GM18858 (cell line): ENCODE results near the gene ALDH3A2.

Source experiments
- ATAC-seq: cut with Tn5 transposase; IDR thresholded peaks from one replicate; pipeline ENCODE4 v1.9.1; 2021; ENCODE audit not compliant: unreplicated experiment

ALDH3A2 gene

DNA sequence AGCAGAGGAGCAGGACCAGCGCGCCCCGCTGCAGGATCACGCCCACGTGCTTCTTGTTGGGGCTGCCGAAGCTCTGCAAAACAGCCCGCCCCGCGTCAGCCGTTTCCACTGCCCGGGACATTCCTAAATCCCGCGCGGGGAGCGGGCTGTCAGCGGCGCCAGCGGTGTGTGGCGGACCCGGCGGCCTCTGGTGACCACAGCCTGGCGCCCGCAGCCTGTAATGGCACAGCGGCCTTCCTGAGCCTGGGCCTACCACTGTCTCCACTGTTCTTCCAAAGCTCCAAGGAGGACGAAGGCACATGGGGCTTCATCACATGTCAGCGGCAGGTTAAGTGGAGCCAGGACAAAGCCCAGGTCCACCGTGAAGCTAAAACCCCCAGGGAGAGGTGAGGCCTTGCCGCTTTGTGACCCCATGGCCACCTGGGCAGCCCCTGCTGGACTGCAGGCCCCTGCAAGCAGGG, 65.4 kb downstream of the ALDH3A2 start:
- no peak for ATAC-seq

DNA sequence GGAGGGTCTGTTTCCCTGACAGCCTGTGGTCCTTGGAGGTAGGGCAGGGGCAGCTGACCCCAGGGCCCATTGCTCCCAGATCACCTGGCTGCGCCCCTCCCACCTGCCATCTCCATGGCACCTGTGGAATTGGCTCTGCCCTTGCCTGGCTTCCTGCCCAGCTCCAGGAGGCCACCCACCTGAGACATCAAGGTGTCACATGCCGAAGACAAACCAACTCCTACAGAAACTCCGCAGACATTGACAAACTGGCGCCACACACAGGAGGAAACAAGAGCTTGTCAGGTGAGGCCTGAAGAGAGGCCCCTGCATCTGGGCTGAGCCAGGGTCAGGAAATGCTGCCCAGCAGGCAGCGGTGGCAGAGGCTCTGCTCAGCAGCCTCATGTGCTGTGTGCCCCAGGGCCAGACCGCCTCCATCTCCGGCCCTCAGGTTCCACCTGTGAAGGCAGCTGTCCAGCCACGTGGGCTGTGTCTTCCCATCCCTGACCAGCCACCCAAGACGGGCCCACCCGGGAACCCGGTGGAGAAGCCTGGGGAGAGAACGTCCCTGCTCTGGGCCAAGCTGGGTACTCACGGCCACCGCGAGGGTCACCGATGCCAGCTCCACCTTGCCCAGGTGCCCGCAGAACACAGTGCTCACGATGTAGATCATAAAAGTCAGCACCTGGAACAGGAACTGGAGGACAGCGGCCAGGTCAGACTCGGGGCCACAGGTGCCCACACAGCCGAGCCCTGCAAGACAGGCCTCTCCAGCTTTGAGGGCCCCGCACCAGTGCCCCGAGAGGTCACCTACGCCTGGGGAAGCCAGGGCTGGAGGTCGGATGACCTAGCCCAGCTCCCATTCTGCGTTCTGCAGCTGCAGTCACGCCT, 66.2 kb downstream of the ALDH3A2 start:
- ATAC-seq: no peak

DNA sequence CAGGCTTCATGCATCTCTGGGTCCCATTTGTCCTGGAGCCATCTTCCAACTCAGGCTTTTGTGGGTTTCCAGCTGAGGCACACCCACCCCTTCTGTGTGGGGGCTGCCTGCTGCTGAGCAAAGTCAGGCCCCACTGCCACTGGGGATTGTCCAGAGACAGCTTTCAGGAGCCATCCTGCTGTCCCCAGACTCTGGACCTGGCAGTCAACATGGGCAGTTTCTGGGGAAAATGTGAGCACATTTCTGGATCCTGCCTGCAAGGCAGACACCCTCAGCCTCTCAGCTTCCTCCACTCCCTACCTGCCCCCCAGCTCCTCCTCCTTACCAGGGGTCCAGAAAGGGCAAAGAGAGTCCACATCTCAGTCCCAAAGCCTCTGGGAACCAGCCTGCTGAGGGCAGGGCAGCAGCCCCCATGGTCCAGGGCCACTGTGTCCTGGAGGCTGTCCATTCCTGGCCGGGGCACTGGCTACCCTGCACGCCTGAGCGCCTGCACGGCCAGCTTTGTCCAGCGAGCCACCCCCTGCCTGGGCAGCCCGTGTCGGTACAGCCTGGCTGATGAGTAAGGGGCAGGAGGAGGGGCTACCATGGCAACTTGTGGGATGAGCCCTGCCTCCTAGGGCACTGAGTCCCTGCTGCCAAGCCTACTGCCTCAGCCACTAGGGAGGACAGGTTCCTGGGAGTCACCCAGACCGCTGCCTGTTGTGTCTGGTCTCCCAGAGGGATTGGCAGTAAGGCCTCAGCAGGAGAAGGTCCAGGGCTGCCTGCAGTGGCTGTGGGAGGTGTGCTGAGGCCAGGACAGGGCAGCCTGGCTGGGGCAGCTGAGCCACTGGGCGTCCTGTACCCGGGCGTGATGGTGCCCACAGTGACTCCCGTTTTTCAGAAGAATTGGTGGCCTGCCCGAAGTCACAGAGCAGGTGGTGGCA, 67.8 kb downstream of the ALDH3A2 start, which contains the start of gene SLC47A2:
SLC47A2 (minus strand) TSS at position 477 of the 923 bp plus-strand sequence; CDS start at position 448, 29 bp downstream.
- ATAC-seq: no peak

DNA sequence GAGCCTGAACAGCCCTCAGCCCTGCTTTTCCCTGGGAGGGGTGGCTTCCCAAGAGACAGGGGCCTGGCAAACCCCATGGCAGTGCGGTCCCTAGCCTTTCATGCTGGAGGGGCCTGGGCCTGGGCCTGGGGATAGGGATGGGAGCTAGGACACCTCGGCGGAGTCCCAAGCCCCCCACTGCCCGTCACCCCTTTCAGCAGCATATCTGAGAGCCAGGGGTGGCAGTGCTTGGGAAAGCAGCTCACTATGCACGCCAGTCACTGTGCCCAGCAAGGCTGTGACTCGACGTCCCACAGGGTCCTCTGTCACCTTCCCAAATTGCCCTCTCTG, 68.4 kb downstream of the ALDH3A2 start:
- ATAC-seq: no peak

DNA sequence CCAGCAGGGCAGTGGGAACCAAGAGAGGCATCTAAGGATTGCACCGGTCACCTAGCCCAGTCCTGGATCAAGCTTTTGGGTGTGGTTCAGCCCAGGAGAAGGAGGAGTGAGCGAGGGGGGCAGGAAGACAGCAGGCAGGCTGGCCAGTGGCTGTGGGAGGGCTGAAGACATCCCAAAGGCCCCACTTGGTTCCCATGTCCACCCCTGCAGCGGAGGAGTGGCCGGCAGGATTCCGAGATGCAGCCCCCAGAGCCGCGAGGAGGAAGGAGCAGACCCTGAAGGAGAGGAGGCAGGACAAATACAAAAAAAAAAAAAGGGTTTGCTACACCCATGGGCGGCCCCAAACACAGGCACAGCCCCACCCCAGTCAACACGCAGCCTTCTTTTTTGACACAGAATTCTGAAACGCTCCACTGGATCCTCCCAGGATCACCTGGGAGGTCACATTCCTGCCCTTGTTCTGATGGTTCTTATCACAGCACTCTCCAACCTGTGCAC, 68.9 kb downstream of the ALDH3A2 start:
- ATAC-seq: no peak

DNA sequence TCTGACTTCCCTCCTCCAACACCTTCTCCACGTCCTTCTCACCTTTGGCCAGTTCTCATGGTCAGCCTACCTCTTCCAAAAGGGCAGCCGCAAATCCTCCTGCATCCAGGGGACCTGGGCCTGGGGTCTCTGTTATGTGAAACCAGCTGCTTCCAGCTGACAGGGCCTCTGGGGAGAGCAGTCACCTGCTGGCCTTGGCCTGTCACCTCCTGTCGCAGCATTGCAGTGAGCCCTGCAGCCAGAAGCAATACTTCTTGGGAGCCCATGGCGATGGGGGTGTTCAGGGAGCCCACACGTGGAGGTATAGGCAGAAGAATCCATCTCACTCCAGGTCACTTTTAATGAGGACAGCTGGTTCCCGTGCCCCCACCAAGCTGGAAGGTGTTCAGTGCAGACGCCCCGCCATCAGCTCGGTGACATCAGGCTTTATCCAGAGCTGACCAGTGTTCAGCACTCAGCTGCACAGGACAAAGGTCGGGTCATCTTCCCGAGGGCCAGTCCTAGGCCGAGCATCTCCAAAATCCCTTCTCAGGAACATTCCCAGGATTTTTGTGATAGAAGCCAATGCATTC, 69.6 kb downstream of the ALDH3A2 start:
- no peak for ATAC-seq

DNA sequence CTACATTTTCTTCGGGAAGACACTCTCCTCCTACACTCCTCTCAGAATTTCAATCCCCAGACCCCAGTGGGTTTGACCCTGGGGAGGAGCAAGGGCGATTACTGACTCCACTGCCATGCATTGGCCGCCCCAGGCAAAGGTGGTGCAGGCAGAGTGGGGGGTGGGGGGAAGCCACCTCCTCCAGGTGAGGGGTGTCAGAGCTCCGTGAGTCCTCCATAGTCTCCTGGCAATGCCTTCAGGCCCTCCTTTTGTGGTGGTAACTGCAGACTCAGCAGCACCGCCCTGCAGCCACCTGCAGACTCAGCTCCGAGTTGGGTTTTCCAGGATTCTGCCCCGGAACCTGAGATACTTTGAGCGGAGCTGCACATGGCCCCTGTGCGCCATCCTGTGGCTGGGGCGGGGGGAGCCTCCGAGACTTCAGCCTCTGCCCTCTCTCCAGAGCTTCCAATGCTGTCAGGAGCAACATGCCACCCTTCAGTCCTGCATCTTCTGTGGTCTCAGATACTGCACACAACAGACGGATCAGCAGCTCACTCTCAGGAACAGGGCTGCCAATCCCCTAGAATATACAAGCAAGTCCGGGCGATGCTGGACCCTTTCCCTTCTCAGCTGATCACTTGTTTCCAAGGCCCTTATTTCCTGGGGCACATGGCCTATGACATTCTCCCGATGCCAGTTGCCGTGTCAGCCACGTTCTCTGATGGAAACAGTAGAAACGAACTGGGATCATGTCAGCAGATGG, 70.2 kb downstream of the ALDH3A2 start:
- ATAC-seq: no peak

DNA sequence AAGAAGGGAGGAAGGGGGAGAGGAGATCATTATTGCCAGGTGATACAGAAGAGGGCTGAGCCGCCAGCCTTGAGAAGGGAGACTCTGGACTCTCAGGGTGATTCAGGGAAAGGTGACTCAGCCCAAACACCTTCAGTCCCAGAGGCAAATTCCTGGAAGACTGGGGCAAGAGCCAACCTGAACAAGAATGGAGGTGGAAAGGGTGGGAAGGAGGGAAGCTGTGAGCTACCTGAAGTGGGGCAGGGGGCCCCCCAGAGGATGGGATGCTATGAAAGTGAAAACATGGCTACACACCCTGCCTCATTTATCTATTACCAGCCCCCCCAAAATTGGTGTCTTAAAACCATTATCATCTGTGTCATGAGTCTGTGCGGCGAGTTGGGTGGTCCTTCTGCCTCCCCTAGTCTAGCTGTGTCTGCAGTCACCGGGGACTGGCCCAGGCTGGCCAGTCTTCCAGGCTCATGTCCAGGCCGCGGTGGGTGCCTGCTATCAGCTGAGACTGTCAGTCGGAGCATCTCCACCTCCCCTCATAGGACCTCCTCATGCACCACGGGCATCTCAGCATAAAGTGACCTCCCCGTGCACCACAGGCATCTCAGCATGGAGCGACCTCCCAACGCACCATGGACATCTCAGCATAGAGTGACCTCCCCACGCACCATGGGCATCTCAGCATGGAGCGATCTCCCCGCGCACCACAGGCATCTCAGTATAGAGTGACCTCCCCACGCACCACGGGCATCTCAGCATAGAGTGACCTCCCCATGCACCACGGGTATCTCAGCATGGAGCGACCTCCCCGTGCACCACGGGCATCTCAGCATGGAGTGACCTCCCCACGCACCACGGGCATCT, 71.0 kb downstream of the ALDH3A2 start:
- ATAC-seq: no peak

DNA sequence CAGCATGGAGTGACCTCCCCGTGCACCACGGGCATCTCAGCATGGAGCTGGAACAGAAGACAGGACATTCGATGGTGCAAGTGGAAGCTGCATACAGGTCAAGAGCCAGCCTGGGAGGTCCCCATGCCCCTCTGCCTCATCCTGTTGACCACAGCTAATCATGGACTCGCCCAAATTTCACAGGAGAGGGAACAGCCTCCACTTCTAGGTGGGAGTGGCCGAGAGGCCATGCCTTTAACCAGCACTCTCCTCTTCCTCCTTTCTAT, 71.6 kb downstream of the ALDH3A2 start:
- ATAC-seq: no peak

DNA sequence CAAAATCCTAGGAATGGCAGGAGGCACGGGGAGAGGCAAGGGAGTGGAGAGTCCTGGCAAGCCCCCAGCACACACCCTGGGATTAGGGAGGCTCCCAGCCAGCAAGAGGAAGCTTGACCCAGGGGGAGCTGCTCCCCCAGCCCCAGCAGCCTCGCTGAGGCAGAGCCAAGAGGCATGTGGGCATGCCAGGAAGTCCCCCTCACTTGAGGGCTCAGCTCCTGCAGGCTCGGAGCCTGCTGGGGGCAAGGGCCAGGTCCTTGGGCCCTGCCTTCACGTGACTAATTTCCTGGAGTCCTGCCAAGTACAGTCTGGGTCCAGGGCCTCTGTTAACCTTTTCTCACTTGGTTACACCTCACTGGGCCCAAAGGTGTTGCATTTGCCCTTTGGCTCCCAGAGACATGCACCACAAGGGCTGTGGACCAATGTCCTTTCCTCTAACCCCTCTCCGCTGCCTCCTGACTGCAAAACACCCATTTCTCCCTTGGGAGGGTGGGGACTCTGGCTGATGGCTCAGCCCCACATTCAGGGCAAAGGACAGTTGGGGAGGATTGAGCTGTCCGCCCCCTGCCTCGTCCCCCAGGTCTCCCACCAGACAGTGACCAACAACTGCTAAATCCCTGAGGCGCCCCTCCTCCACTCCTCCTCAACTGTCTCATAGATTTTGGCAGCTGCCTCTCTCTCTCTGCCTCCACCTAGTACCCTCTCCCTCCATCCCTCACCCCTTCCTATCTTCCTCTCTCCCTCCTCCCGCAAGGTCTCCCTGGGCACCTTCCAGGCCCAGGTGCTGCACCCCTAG, 72.3 kb downstream of the ALDH3A2 start:
- ATAC-seq: no peak

DNA sequence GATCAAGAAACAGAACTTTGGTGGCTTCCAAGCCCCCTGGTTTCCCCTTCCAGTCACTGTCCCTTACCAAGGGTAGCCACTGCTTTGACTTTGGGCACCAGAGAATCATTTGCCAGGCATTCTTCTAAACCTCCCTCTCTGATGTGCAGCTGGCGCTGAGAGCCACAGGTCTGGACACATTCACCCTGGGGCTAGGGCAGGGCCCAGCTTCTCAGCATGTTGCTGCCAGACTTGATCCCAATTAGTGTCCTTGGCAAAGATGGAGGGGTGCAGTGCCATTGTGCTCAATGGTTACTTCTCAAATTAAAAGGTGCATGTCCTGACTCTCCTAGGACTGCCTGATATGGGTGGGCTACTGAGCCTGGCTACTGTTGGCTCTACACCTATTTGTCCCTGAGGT, 75.4 kb downstream of the ALDH3A2 start:
- no peak for ATAC-seq

DNA sequence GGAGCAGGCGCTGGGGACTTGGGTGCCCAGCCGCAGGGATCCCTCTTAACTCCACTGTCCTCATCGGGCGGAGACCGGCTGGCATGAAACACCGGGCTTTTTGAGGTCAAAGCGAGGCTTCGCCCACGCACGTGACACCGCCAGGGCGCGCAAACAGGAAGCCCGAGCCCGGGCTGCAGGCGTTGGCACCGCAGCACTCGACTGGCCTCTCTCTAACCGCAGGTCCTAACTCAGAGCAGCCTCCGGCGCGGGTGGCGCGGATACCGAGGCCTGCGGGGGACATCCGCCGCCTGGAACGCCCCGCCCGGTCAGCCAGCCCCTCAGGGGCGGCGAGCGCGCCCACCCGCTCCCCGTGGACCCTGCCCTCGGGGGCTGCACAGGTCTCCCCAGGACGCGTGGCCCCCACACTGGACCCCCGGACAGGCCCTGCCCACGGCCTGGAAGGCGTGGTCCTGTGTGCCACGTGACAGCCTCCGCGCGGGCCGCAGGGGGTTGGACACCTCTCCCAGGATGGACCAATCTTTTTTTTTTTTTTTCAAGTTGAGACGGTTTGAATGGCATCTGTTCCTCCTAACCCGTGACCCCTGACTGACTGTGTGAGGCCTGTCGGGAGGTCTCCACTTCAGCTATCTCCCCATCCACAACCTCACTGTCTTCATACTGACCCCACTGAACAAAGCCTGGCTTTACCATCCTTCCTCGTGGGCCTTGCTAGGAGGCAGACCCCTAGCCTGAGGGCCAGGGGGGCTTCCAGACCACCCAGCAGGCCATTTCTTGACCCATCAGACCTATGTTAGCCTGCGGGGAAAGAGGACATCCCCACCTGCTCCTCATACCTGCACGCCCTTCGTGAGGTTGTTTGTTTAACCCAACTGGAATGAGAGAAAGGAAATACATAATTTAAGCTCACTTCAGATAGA, 76.2 kb downstream of the ALDH3A2 start:
- ATAC-seq: no peak

DNA sequence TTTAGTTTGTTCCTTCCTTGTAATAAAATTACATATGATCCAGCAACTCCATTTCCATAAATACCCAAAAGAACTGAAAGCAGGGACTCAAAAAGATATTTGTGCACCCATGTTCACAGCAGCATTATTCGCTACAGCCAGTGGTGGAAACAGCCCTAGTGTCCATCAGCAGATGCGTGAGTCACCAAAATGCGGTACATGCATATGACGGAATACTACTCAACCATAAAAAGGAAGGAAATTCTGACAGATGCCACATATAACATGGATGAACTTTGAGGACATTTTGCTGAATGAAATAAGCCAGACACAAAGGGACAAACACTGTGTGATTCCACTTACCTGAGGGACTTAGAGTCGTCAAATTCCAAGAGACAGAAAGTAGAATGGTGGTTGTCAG, 76.9 kb downstream of the ALDH3A2 start:
- ATAC-seq: no peak

DNA sequence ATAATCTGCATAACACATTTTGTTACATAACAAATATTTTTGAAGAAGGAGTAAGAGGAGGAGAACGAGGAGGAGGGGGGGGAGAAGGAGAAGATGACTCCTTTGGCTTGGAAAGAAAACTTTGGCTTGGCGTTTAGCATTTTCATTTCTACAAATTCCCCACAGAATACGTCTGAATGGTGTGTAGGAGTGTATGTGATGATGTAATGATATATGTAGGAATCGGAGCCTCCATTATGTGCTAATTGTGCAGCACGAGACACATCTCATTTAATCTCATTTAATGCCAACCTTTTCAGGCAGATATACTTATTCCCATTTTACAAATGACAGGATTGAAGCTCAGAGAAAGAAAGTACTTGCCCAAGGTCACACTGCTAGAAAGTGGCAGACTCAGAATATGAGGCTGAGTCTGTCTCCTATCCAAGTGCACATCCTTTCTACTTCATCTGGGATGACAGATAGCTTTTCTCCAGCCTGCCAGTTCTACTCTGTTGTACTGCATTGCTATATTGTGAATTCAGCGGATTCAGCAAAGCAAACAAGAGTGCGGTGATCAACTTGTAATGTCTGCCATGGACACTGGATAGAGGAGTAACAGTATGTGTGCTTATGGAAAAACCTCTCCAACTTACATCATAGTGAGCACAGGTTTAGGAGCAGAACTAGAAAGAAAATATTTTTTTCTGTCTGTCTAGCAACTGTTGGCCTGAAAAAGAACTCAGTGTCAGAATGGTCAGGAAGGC, 78.3 kb downstream of the ALDH3A2 start:
- ATAC-seq: no peak
